Measurements from ENCODE around the gene PREPL.

DNA sequence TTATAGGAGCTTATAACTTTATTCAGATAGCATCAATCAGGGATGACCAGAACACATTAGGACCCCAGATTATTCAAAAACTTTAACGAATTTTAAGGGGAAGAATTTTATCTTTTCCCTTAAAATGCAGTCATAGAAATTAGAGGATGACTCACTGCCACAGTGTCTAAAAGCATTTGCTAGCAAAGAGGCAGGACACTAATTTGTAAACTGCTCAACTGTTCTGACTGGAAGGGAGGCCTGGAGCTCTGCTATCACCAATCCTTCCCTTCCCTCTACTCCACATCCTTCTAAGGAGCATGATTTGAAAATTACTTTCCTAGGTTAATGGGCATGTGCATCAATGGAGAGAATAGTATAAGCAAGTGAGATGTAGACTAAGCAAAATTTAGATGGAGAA is 40.5 kb downstream of the PREPL start:
- TF ChIP-seq CTCF (IDR thresholded peaks at IDR 0.05) (no peak), POLR2A (IDR thresholded peaks at IDR 0.05) (no peak)

All from lower leg skin (tissue), 3 donors.